HG03342 (cell line): ENCODE data around the gene CDC42EP5.
"Not testable (repeated sequence)": the region's sequence is repeated elsewhere in the genome, so short reads cannot be mapped to it uniquely, and the experiment has no call there.

ENCODE experiments used
- ATAC-seq: cut with Tn5 transposase; IDR thresholded peaks from one replicate; pipeline ENCODE4 v1.9.1; 2021; ENCODE audit warnings: mild to moderate bottlenecking, moderate library complexity; ENCODE audit not compliant: unreplicated experiment

The CDC42EP5 gene, protein sequence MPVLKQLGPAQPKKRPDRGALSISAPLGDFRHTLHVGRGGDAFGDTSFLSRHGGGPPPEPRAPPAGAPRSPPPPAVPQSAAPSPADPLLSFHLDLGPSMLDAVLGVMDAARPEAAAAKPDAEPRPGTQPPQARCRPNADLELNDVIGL

DNA sequence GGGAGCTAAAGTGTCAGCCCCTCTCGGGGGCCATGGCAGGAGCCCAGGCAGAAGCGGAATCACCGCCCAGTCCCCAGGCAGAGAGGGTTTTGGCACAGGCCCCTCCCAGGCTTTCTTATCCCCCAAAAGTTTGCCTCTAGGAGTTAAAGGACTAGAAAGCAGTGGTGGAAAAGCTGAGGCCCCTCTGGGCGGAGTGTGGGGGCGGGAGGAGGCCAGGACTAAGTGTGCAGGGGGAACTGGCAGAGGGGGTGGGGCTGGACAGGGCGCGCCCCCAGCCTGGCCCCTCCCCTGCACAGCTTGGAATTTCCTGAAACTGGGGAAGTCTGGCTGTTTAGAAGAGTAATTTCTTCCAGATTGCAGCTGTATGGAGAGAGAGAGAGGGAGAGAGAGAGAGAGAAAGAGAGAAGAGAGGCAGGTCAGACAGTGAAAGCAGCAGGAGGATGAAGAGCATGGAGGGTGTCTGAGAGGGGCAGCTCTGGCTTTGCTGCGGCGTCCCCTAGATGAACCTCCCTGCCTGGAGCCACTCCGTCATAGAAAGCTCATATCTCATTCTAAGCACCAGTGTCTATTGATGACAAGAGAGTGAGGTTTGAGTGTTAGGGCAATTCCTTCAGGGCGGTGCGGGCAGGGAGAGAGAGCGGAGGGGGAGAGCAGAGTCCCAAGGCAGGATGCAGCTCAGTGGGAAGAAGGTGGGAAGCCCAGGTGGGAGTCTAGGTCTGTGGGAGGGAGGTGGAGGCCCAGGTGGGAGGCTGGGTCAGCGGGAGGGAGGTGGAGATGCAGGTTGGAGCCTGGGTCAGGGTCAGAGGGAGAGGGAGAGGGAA, at the start of gene CDC42EP5:
TSS of gene CDC42EP5 (minus strand) at position 226 of the 821 bp plus-strand sequence. CDS start 7,749 bp downstream, outside the sequence.
- no peak for ATAC-seq

DNA sequence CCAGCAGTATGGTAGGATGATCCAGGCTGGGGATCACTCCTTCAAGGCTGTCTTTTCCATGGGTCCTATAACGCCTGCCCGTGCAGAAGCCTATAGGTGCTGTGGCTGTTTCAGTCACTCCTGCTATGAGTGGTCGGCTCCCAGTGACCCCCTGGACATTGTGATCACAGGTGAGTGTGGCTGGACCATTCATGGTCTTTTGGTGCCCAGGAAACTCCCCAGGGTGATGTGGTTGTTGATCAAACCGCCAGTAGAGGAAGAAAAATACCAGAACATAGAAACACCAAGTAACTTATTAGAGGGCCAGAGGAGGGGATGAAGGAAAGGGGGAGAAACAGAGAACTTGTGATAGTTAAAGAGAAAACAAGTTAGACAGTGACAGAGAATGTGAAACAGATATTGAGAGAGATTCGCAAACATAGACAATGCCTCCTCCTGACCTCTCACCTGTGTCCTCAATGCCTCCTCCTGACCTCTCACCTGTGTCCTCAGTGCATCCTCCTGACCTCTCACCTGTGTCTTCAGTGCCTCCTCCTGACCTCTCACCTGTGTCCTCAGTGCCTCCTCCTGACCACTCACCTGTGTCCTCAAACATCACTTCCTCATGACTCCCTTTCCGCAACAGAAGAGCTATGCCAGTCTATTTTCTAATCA, 48.9 kb upstream of the CDC42EP5 start:
- ATAC-seq, result no peak

DNA sequence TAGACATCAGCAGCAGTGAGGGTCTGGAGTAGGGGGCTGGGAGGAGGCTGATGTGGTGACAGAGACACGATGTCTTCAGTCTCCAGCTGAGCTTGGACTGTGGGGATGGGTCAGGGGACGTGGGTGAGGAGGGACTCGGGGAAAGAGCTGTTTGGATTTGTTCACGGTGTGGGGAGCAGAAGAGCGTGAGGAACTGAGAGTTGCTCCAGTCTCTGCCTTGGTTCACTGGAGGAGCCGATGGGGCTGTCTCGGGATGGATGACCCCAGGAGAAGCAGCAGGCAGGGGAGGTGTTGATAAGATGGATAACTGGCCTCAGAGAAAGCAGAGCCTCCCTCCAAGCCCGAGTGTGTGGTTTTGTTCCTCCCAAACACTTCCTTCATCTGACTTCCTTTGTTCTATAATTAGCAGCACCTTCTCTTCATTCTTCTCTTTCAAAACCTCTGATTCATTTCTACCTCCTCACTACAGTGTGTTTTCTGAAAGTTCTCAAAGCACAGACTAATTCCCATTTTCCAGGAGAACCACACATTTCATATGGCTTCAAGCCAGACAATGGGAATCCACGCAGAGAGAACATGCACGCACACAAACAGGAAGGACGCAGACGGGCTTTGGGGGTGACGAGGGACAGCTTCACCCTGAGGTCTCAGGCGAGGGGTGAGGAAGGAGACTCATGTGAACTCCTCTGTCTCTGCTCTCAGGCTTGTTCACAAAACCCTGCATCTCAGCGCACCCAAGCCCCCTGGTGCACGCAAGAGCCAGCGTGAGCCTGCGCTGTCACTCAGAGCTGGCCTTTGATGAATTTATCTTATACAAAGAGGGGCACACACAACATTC, 48.1 kb upstream of the CDC42EP5 start:
- no peak for ATAC-seq

DNA sequence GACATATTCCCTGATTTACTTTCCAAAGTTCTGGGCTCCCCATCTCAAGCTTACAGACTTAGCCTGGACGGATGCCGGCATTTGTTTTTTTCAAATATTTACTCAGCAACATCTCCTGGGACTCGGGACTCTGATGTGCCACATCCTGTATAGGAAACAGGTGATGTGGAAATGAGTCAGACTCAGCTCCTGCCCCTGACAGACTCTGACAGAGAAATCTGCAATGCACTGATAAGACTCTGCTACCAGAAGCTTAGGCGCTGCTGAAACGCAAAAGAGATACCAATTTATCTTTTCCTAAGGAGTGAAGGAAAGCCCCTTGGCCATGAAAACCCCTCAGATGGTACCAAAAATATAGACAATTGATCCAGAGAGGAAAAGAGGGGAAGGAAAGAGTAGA, 45.7 kb upstream of the CDC42EP5 start:
- ATAC-seq, result no peak

DNA sequence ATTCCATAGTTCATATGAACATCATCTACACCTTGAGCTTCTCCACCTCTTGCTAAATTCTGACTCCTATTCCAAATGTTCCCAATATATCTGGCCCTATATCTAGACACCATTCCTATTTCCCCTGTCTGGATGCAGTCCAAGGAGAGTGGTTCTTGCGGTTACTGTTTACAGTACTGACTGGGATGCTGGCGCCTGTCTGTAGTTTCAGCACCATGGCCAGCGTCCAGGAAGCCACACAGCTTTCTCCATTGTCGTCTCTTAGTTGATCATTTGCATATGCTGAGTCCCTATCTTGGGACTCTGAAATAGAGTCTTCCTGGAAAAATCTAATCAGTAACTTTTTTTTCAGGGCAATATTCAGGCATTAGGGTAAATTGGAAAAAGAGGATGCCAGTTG, 44.4 kb upstream of the CDC42EP5 start:
- ATAC-seq, result no peak

DNA sequence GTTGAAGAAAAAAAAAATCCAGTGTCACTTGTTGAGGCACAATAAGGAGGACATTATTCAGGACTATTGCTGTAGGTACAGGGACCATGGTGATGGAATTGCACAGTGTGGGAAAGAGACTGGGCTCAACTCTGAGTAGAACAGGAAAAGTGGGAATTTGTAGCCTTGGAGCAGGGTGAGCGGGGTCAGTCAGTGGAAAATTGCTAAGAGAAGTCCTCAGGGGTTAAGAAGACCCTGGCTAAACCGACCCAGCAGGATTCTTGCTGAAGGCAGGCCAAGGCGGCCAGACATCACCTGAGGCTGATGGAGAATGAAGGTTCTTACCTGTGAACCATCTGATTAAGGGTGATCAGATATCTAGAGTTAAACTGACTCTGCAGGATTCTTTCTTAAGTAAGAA, 42.1 kb upstream of the CDC42EP5 start:
- no peak for ATAC-seq

DNA sequence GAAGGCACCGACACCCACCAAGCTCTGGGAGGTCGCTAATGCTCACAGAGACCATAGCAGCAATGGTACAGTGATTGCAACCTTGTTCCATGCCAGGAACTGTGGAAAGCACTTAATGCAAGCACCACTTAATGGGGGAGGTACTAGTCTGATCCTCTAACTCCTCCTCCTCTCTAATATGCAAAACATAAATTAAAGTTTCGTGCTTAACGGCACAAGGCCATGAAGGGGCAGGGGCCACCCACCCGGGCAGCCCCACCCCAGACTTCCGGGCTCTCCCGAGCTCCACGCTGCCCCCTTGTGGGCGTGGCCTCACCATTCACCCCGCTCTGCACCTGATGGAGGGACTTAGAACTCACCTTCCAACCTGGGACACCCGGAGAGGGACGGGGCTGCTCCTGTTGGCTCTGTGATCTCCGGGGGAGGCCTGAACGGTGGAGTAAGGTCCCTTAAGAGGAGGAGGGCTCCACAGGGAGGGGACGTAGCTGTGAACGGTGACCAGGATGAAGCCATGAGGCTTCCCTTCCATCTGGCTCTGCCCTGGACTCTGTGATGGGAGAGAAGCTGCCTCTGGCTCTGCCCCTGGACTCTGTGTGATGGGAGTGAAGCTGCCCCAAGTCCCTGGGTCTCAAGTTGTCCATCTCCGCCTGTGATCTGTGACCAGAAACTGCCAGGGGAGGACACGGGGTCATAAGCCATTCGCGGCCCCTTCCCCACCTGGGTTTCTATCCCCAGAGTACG, 36.3 kb upstream of the CDC42EP5 start:
- ATAC-seq, result not testable (repeated sequence)

DNA sequence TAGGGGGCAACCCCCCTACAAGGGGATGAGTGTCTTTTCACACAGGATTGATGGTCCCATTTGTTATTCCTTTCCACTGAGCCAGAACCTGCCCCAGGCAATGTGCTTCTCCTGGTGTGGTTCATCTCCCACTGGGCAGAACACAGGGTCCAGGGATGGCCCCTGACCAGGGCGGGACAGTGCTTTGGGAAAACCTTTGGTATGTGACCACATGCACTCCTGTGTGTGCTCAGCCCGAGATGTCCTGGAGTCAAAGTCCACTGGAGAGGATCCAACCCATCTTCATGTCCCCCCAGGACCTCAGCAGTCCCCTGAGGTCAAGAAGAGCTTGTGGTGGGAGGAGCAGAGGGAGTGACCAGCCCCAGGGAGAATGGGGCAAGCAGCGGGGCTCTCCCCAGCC, 35.4 kb upstream of the CDC42EP5 start:
- ATAC-seq, result not testable (repeated sequence)

DNA sequence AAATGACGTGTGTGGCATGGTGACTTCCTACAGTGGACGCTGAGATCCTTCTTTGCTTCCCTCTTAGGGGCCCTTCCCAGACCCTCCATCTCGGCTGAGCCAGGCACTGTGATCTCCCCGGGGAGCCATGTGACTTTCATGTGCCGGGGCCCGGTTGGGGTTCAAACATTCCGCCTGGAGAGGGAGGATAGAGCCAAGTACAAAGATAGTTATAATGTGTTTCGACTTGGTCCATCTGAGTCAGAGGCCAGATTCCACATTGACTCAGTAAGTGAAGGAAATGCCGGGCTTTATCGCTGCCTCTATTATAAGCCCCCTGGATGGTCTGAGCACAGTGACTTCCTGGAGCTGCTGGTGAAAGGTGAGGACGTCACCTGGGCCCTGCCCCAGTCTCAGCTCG, 34.7 kb upstream of the CDC42EP5 start:
- no peak for ATAC-seq

DNA sequence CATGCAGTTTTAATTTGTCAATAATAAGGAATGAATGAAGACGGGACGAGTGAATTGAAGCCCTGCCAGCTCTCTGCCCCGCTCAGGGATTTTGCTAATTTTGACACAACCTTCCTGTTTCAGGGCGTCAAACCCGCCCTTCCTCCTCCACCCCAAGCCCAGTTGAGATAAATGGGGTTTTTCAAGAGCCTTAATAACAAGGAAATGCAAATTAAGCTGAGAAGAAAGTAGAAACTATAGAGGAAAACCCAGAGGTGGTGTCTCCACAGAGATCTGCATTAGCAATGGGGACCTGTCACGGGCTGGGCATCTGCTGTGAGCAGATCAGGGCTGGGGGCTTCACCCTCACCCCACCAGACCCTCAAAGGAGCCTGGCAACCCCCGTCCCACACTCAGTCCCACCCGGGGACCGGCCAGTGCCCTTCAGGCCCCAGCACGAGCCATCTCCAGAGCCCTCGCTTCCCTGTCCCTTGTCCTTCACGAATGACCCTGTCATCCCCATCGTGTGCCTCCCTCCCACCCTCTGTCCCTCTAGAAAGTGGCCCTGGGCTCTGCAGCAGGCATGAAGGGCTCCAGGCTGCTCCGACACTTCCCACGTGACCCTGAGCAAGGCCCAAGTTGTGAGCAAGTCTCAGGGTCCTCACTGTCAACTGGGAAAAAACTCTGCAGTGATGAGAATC, 34.1 kb upstream of the CDC42EP5 start:
- not testable (repeated sequence) for ATAC-seq

DNA sequence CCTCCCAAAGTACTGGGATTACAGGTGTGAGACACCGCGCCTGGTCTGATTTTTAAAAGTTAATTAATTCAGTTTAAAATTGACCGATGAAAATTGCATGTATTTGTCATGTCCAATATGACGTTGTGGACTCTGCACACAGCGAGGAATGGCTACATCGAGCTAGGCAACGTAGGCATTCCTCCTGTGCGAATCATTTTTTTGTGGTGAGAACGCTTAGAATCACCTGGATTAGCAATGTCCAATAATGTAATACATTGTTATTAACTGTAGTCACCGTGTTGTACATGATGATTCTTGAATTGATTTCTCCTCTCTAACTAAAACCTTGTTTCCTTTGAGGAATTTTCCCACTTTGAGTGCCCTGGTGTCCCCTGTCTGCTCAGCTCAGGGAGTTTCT, 33.0 kb upstream of the CDC42EP5 start:
- no peak for ATAC-seq

DNA sequence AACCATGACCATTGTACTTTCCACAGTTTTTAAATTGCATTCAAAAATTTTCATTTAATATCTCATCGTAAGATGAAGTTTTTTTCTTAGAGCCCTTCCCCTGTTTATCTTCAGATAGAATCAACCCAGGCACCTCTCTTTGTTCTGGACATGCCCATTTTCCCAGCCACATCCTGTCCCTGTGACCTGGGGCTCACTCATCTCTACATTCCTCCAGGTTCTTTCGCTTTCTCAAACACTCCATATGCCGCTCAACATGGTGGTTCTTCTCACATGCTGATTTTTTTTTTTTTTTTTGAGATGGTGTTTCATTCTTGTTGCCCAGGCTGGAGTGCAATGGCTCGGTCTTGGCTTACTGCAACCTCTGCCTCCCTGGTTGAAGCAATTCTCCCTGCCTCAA, 32.4 kb upstream of the CDC42EP5 start:
- ATAC-seq, result not testable (repeated sequence)

DNA sequence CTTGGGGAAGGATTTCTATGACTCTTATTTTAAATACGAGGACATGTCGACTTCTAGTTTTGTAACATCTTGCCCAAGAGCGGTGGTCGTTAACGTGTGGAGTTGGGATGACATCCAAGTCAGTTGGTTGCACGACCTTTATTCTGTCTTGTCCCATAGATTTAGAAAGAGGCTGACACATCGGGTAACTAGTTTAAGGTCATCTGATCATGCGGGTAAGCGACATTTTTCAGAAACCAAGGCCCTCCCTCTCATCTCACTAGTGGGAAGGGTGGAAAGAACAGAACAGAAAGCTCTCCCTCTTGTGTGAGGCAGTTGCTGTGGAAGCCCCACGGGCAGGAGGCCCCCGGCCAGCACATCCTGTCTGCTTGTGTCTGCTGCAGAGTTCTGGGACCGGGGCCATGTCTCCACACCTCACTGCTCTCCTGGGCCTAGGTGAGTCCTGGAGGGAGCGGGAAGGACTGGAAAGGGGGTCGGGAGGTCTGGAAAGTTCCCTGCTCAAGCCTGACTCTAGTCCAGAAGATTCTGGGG, 29.5 kb upstream of the CDC42EP5 start, which contains the start of gene LAIR2:
TSS of gene LAIR2 (plus strand) at position 314 of the 531 bp plus-strand sequence. CDS start at position 402, 88 bp downstream.
- no peak for ATAC-seq

DNA sequence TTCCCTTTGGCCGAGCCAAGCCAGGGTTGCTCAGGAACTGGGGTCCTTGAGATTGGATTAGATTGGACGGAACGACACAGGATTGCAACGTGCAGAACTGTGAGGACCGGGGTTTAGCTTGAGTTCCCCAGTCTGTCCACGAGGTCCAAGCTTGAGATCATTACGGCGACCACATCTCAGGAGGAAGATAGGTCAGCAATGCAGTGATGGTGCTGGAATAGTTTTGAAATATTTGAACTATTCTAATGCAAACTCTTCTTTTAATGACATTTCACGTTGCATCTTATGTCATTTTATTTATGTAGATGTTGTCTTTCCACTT, 25.3 kb upstream of the CDC42EP5 start:
- not testable (repeated sequence) for ATAC-seq

DNA sequence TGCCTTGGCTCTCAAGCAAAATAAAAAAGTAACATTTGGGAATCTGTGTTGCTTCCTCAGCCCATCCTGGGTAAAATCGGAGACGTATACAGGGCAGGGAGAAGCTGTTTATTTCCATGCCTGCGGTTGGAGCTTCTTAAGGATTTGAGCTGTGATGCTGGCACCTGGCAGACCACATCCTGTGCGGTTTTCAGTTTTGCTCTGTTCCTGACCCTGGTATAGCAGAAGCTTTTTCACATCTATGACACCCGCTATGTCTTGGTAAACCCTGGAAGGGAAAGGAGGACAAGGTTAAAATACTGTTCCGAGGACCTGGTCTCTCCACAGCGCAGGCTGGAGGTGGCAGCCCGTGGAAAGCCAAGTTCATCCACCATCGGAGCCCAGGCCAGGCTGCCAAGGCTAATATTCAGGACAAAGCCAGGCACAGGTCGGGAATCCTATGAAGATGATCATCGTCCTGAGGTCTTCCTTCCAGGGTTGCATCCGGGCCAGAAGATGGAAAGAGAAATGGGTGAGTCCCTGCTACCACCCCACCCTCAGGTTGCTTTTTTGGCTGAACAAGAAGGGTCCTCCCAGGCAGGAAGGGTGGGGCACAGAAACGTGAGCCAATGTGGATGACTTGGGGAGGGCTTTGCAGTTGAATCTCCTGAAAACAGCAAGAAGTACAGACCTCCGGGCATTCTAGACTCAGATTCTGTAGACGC, 24.8 kb upstream of the CDC42EP5 start:
- not testable (repeated sequence) for ATAC-seq

DNA sequence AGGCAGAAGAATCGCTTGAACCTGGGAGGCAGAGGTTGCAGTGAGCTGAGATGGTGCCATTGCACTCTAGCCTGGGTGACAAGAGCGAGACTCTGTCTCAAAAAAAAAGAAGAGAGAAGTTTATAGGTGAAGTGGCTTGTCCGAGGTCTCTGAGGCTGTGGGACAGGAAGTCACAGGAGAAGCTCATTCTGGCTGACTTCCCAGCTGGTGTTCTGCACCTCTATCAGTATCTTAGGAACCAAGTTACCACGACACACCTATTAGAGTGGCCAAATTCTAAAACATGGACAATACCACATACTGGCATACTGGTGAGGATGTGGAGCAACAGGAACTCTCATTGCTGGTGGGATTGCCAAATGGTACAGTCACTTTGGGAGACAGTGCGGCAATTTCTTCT, 22.2 kb upstream of the CDC42EP5 start:
- not testable (repeated sequence) for ATAC-seq

DNA sequence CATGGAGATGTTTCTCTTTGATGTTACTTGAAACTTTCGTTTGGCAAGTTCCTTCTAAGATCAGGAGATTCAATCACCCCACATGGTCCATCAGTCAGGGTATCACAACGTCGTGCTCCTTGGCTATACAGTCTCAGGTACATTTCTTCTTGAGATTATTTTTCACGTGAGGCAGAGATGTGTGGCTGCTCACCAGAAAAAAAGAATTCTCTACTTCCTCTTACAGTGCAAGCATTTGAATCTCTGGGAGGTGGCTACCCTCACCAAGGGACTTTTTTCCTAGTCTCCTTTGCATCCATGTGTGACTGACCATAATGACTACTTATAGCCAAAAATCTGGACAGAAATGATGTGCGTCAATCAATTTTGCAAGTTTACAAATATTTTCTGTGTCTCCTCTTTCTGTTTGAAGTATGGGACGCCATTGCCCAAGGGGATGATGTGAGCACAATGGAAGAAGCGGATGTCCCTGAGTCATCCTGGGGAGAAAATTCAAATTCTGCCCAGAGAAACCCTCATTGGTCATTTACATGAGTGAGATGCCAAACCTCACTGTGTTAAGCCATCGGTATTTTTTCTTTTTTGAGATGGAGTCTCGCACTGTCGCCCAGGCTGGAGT, 21.0 kb upstream of the CDC42EP5 start:
- no peak for ATAC-seq

DNA sequence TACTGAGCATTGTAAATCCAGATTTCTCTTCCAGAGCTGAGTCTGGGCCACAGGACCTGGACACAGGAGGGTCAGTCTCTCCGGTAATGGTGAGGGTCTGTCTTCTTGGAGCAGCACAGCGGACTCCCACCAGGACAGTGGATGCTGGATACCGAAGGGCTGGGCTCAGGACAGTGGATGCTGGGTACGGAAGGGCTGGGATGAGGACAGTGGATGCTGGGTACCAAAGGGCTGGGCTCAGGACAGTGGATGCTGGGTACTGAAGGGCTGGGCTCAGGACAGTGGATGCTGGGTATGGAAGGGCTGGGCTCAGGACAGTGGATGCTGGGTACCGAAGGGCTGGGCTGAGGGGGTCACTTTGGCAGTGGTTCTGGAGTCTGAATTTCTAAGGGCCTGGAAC, 20.0 kb upstream of the CDC42EP5 start:
- ATAC-seq, result not testable (repeated sequence)

DNA sequence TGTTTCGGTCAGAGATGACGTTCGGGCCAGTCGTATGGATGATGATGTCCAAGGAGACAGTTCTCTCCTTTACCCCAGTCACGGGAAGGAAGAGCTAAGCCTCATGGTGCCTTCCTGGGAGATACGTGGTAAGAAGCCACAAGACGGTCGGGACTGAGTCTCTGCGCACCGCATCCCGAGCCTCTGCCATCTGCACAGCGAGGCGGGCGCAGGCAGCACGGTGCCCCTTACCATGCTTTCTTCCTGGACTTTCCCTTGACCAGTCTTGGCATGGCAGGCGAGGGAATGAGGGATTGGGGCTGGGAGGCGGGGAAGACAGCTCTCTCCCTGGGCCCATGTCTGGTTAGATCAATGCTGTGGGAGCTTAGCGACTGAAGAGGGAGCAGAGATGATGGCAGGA, 19.5 kb upstream of the CDC42EP5 start:
- ATAC-seq, result no peak
